Measurements from ENCODE around the gene FASTK.

The FASTK gene

GRCh38 chr7:151110236-151110940 lies 29.8 kb upstream of the FASTK start:
- no peak for TF ChIP-seq CTCF (IDR thresholded peaks at IDR 0.05)

GRCh38 chr7:151109094-151110048 lies 28.8 kb upstream of the FASTK start:
- TF ChIP-seq CTCF (IDR thresholded peaks at IDR 0.05), result no peak

DNA sequence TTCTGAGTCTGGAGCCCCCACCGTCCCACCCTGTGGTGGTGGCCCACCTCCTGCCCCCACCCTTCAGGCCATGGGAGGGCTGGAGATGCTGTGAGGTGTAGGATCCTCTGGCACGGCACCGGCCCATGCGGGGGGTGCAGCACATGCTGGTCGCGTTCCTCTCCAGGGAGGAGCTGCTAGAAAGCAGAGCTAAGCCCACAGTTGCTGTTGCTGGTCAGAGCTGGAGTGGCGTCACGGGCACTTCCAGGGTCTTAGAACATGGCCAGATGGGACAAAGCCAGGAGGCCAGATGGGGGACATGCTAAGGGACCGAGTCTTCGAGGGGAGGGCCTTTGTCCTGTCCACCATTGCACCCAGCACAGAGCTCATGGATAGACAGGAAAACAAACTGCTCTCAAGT lies 27.3 kb upstream of the FASTK start:
- TF ChIP-seq CTCF (IDR thresholded peaks at IDR 0.05), result no peak

DNA sequence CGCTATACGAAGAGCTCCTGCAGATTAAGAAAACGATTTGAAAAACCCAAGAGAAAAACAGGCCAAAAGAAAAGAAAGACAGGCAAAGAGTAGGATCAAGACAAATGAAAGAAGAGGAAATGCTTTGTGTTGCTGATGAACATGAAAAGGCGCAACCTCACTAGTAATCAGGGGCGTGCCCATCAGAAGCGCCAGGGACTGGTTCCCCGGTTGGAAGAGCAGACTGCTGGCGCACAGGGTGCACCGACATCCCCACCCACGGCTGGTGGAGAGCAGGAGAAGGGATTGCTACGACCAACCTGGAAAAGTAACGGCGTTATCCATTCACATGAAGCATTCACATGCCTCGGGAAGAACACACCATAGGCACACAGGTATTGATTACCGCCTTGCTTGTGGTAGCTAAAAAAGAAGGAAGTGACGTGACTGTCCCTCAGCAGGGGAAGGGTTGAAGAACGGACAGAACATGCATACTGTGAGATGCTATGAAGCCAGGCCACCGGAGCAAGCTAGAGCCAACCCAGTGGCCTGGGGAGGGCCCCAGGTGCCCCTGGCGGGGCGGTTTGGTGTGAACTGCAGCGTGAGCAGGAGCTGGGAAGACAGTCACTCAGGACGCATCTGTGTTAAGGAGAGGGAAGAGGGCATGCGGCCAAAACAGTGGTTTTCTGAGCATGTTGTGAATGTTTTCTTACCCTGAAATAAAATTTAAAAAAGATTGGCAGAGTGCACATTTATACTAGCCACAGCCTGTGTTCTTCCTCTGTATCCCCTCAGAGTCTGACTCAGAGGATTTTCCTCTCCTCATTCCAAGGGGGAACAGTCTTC lies 24.0 kb upstream of the FASTK start:
- TF ChIP-seq CTCF (IDR thresholded peaks at IDR 0.05), result no peak

- no peak for TF ChIP-seq CTCF (IDR thresholded peaks at IDR 0.05)
Measured at GRCh38 chr7:151103973-151104372, 23.4 kb upstream of the FASTK start.

- no peak for TF ChIP-seq CTCF (IDR thresholded peaks at IDR 0.05)
Measured at GRCh38 chr7:151102991-151103390, 22.4 kb upstream of the FASTK start.
